ENCODE results near the gene SMAP1.

The SMAP1 gene

DNA sequence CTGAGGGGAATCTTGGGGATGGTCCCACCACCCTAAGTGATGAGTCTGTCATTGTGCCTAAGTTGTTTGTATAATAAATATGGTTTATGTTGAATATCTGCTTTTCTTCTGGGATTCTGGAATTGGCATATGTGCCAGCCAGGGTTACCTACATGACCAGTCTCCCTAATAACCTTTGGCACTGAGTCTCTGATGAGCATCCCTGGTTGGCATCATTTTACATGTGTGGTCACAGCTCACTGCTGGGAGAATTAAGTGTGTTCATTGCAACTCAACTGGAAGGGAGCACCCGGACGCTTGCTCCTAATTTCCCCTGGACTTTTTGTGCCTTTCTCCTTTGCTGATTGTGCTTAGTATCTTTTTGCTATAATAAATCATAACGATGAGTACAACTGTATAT, 8.1 kb downstream of the SMAP1 start:
- Histone ChIP-seq H3K27ac (no peak overlapping the region), H2AFZ (ENCODE audit: low read depth) (no peak overlapping the region), H3K27me3 (ENCODE audit: insufficient read depth, low read depth) (no peaks in the 10 kb centered on the region), H3K79me2 (ENCODE audit: insufficient read depth, low read depth) (peaks cover 18% of the 10 kb centered on the region; the same call in 1 of the 2 replicates), H3K9ac (no peak overlapping the region), H3K4me2 (no peak overlapping the region), H3K36me3 (ENCODE audit: insufficient read depth) (no peaks in the 10 kb centered on the region), H3K4me1 (ENCODE audit: low read depth, poor library complexity, severe bottlenecking) (peaks cover 22% of the 10 kb centered on the region), H3K4me3 (IDR thresholded peaks at IDR 0.05; ENCODE audit: insufficient read depth, low read depth, low read length) (no peak overlapping the region), H4K20me1 (ENCODE audit: insufficient read depth) (no peaks in the 10 kb centered on the region)
- TF ChIP-seq, protein P1, sequence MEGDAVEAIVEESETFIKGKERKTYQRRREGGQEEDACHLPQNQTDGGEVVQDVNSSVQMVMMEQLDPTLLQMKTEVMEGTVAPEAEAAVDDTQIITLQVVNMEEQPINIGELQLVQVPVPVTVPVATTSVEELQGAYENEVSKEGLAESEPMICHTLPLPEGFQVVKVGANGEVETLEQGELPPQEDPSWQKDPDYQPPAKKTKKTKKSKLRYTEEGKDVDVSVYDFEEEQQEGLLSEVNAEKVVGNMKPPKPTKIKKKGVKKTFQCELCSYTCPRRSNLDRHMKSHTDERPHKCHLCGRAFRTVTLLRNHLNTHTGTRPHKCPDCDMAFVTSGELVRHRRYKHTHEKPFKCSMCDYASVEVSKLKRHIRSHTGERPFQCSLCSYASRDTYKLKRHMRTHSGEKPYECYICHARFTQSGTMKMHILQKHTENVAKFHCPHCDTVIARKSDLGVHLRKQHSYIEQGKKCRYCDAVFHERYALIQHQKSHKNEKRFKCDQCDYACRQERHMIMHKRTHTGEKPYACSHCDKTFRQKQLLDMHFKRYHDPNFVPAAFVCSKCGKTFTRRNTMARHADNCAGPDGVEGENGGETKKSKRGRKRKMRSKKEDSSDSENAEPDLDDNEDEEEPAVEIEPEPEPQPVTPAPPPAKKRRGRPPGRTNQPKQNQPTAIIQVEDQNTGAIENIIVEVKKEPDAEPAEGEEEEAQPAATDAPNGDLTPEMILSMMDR (conservative IDR thresholded peaks at IDR 0.05; ENCODE audit: low read depth, low read length): no peak

GRCh38 chr6:70676821-70677220, 9.1 kb downstream of the SMAP1 start:
- no peaks in the 10 kb centered on the region for H3K27me3 ChIP-seq (ENCODE audit: insufficient read depth, low read depth)
- H3K9ac ChIP-seq: no peak overlapping the region
- H3K4me2 ChIP-seq: no peak overlapping the region
- TF ChIP-seq, protein P1 (conservative IDR thresholded peaks at IDR 0.05; ENCODE audit: low read depth, low read length): no peak
- H4K20me1 ChIP-seq (ENCODE audit: insufficient read depth): no peaks in the 10 kb centered on the region
- no peak overlapping the region for H3K27ac ChIP-seq
- H3K4me1 ChIP-seq (ENCODE audit: low read depth, poor library complexity, severe bottlenecking): peaks cover 22% of the 10 kb centered on the region
- H3K79me2 ChIP-seq (ENCODE audit: insufficient read depth, low read depth): peaks cover 13% of the 10 kb centered on the region; the same call in 1 of the 2 replicates
- H2AFZ ChIP-seq (ENCODE audit: low read depth): no peak overlapping the region
- no peak overlapping the region for H3K4me3 ChIP-seq (IDR thresholded peaks at IDR 0.05; ENCODE audit: insufficient read depth, low read depth, low read length)
- no peaks in the 10 kb centered on the region for H3K36me3 ChIP-seq (ENCODE audit: insufficient read depth)

- TF ChIP-seq, protein P1 (conservative IDR thresholded peaks at IDR 0.05; ENCODE audit: low read depth, low read length): no peak
- Histone ChIP-seq H4K20me1 (ENCODE audit: insufficient read depth) (no peaks in the 10 kb centered on the region), H3K79me2 (ENCODE audit: insufficient read depth, low read depth) (no peaks in the 10 kb centered on the region; the same call in 1 of the 2 replicates)
These were observed 12.7 kb downstream of the SMAP1 start for GRCh38 chr6:70680396-70680795.

GRCh38 chr6:70684794-70685493, 17.3 kb downstream of the SMAP1 start:
- no peaks in the 10 kb centered on the region; the same call in 1 of the 2 replicates for H3K79me2 ChIP-seq (ENCODE audit: insufficient read depth, low read depth)
- H3K4me3 ChIP-seq (IDR thresholded peaks at IDR 0.05; ENCODE audit: insufficient read depth, low read depth, low read length): no peak overlapping the region
- H3K4me1 ChIP-seq (ENCODE audit: low read depth, poor library complexity, severe bottlenecking): peaks cover 21% of the 10 kb centered on the region
- no peak overlapping the region for H3K9ac ChIP-seq
- no peak overlapping the region for H2AFZ ChIP-seq (ENCODE audit: low read depth)
- no peak overlapping the region for H3K27ac ChIP-seq
- no peak overlapping the region for H3K4me2 ChIP-seq
- H4K20me1 ChIP-seq (ENCODE audit: insufficient read depth): 0 out of 2 replicates have a peak, but pooled peaks cover 4% of the 10 kb centered on the region
- no peaks in the 10 kb centered on the region for H3K36me3 ChIP-seq (ENCODE audit: insufficient read depth)
- TF ChIP-seq, protein P1 (conservative IDR thresholded peaks at IDR 0.05; ENCODE audit: low read depth, low read length): no peak
- no peaks in the 10 kb centered on the region for H3K27me3 ChIP-seq (ENCODE audit: insufficient read depth, low read depth)

More at GRCh38 chr6:70680396-70680795, 12.7 kb downstream of the SMAP1 start:
- no peak overlapping the region for H3K4me2 ChIP-seq
- H3K9ac ChIP-seq: no peak overlapping the region
- no peak overlapping the region for H3K27ac ChIP-seq
- no peak overlapping the region for H3K4me3 ChIP-seq (IDR thresholded peaks at IDR 0.05; ENCODE audit: insufficient read depth, low read depth, low read length)
- H2AFZ ChIP-seq (ENCODE audit: low read depth): no peak overlapping the region
- no peaks in the 10 kb centered on the region for H3K27me3 ChIP-seq (ENCODE audit: insufficient read depth, low read depth)
- no peaks in the 10 kb centered on the region for H3K36me3 ChIP-seq (ENCODE audit: insufficient read depth)
- H3K4me1 ChIP-seq (ENCODE audit: low read depth, poor library complexity, severe bottlenecking): peaks cover 8% of the 10 kb centered on the region
